ENCODE measurements around the gene BABAM2.

The BABAM2 gene

DNA sequence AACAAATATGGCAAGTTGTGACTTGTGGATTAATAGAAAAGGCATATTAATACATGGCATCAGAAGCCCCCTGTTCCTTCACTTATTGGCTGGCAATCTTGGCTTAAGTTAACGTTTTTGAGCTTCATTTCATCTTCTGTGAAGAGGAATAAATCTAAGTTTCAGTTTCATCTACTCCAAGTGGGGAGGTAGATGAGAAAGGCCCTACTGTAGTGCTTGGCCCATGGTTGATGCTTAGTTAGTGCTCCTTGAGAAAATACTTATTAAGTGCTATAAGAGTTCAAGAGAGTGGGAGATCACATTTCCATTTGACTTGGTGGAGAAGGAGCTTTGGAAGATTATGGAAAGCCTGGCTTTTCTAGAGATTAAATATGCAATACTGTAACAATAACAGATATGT is 244.3 kb downstream of the BABAM2 start:
- TF ChIP-seq, protein P1, sequence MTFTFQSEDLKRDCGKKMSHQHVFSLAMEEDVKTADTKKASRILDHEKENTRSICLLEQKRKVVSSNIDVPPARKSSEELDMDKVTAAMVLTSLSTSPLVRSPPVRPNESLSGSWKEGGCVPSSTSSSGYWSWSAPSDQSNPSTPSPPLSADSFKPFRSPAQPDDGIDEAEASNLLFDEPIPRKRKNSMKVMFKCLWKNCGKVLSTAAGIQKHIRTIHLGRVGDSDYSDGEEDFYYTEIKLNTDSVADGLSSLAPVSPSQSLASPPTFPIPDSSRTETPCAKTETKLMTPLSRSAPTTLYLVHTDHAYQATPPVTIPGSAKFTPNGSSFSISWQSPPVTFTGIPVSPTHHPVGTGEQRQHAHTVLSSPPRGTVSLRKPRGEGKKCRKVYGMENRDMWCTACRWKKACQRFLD (tag by site-specific recombination; IDR thresholded peaks at IDR 0.05): no peak
- TF ChIP-seq ZNF311 (tag by site-specific recombination; IDR thresholded peaks at IDR 0.05; ENCODE audit: borderline replicate concordance) (no peak), PBX3 (CRISPR knock-in tag; IDR thresholded peaks at IDR 0.05) (no peak), ZNF580 (tag by site-specific recombination; IDR thresholded peaks at IDR 0.05) (no peak)
- H3K36me3 ChIP-seq (ENCODE audit: control insufficient read depth in 2 of 2, insufficient read depth in 1 of 2, low read length in 2 of 2): no peaks in the 10 kb centered on the region
- no peak overlapping the region for H3K4me3 ChIP-seq (ENCODE audit: low read depth, low read length)
- no peak overlapping the region for H3K27ac ChIP-seq (ENCODE audit: extremely low read depth, low read depth, low read length)
- ChIA-PET POLR2A (no interaction called here), CTCF (no interaction called here)
- no peaks in the 10 kb centered on the region for H3K9me3 ChIP-seq (ENCODE audit: control insufficient read depth, insufficient read depth, low read depth, low read length)
- H3K4me1 ChIP-seq (ENCODE audit: control insufficient read depth, insufficient read depth, low read length): peaks cover 10% of the 10 kb centered on the region

DNA sequence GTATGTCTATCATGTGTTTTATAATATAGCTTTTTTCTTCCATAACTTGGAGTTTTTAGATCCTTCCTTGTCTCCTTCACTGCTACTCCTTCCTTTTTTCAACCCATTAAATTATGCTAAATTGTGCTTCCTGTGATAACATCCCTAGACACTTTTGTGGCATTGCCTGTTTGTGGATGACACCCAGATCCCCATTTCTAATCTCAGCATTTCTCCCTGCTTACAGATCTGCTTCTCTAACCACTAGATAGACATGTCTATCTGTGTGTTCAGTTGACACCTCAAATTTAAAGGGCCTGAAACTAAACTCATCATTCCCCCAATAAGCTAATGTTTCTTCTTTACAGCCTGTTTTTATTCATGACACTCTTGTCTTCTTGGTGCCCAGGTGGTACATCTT is 244.8 kb downstream of the BABAM2 start:
- H3K9me3 ChIP-seq (ENCODE audit: control insufficient read depth, insufficient read depth, low read depth, low read length): no peaks in the 10 kb centered on the region
- POLR2A ChIA-PET: no interaction called here

GRCh38 chr2:28135799-28136198 is 245.3 kb downstream of the BABAM2 start:
- Histone ChIP-seq H3K9me3 (ENCODE audit: control insufficient read depth, insufficient read depth, low read depth, low read length) (no peaks in the 10 kb centered on the region), H3K27ac (ENCODE audit: extremely low read depth, low read depth, low read length) (no peak overlapping the region), H3K36me3 (ENCODE audit: control insufficient read depth in 2 of 2, insufficient read depth in 1 of 2, low read length in 2 of 2) (no peaks in the 10 kb centered on the region), H3K4me1 (ENCODE audit: control insufficient read depth, insufficient read depth, low read length) (peaks cover 10% of the 10 kb centered on the region), H3K4me3 (ENCODE audit: low read depth, low read length) (no peak overlapping the region)
- ChIA-PET POLR2A (no interaction called here), CTCF (no interaction called here)
- TF ChIP-seq ZNF558 (tag by site-specific recombination; IDR thresholded peaks at IDR 0.05): no peak
- TF ChIP-seq, protein P1 (tag by site-specific recombination; IDR thresholded peaks at IDR 0.05): no peak
- TF ChIP-seq ZNF580 (tag by site-specific recombination; IDR thresholded peaks at IDR 0.05): no peak
- no peak for TF ChIP-seq ZNF366 (tag by site-specific recombination; conservative IDR thresholded peaks at IDR 0.05)
- TF ChIP-seq KLF9 (tag by site-specific recombination; IDR thresholded peaks at IDR 0.05; ENCODE audit: low read depth): no peak
- TF ChIP-seq KLF1 (tag by site-specific recombination; IDR thresholded peaks at IDR 0.05): no peak
- no peak for TF ChIP-seq ZBTB11 (tag by site-specific recombination; conservative IDR thresholded peaks at IDR 0.05; ENCODE audit: low read depth)
- TF ChIP-seq, protein P2, sequence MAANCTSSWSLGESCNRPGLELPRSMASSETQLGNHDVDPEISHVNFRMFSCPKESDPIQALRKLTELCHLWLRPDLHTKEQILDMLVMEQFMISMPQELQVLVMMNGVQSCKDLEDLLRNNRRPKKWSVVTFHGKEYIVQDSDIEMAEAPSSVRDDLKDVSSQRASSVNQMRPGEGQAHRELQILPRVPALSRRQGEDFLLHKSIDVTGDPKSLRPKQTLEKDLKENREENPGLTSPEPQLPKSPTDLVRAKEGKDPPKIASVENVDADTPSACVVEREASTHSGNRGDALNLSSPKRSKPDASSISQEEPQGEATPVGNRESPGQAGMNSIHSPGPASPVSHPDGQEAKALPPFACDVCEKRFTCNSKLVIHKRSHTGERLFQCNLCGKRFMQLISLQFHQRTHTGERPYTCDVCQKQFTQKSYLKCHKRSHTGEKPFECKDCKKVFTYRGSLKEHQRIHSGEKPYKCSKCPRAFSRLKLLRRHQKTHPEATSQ (tag by site-specific recombination; IDR thresholded peaks at IDR 0.05): no peak
- no peak for TF ChIP-seq ZNF501 (tag by site-specific recombination; IDR thresholded peaks at IDR 0.05)
- TF ChIP-seq ZNF174 (tag by site-specific recombination; IDR thresholded peaks at IDR 0.05): no peak
- TF ChIP-seq ZNF16 (tag by site-specific recombination; IDR thresholded peaks at IDR 0.05; ENCODE audit: low read depth): no peak
- TF ChIP-seq ZNF214 (tag by site-specific recombination; IDR thresholded peaks at IDR 0.05; ENCODE audit: borderline replicate concordance): no peak
- no peak for TF ChIP-seq HOXD13 (CRISPR knock-in tag; IDR thresholded peaks at IDR 0.05; ENCODE audit: borderline replicate concordance)
- no peak for TF ChIP-seq ZNF48 (tag by site-specific recombination; IDR thresholded peaks at IDR 0.05)
- TF ChIP-seq ZNF777 (tag by site-specific recombination; IDR thresholded peaks at IDR 0.05; ENCODE audit: borderline replicate concordance): no peak
- TF ChIP-seq ZSCAN16 (tag by site-specific recombination; IDR thresholded peaks at IDR 0.05): no peak
- TF ChIP-seq MYNN (tag by site-specific recombination; IDR thresholded peaks at IDR 0.05; ENCODE audit: borderline replicate concordance): no peak
- TF ChIP-seq ZNF169 (tag by site-specific recombination; IDR thresholded peaks at IDR 0.05): no peak

More for the DNA sequence above, 244.8 kb downstream of the BABAM2 start:
- Histone ChIP-seq H3K27ac (ENCODE audit: extremely low read depth, low read depth, low read length) (no peak overlapping the region), H3K4me3 (ENCODE audit: low read depth, low read length) (no peak overlapping the region), H3K4me1 (ENCODE audit: control insufficient read depth, insufficient read depth, low read length) (peaks cover 10% of the 10 kb centered on the region), H3K36me3 (ENCODE audit: control insufficient read depth in 2 of 2, insufficient read depth in 1 of 2, low read length in 2 of 2) (no peaks in the 10 kb centered on the region)
- no peak for TF ChIP-seq FEZF1 (tag by site-specific recombination; IDR thresholded peaks at IDR 0.05)
- no peak for TF ChIP-seq ZNF133 (tag by site-specific recombination; IDR thresholded peaks at IDR 0.05)
- TF ChIP-seq ZNF677 (tag by site-specific recombination; IDR thresholded peaks at IDR 0.05): no peak
- TF ChIP-seq ZNF658 (tag by site-specific recombination; IDR thresholded peaks at IDR 0.05): no peak
- CTCF ChIA-PET: no interaction called here
